ENCODE data around the gene TENT5C.

DNA sequence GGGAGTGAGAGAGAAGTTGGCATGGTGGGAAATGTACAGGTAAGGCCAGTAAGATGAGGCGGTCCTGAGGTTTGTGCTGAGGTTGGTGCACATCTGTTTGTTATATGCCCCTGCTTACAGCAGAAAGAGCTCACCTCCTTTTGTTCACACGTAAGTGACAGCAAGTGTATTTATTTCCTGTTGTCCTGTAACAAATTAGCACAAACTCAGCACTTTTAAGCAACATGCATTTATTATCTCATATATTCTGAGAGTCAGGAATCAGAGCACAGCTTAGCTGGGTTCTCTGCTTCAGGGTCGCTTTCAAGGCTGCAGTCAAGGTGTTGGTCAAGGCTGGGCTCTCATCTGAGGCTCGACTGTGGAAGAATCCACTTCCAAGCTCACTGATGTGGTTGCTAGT is 45.8 kb downstream of the TENT5C start:
- TF ChIP-seq YY1 (IDR thresholded peaks at IDR 0.05; ENCODE audit: extremely low read depth, insufficient replicate concordance, low read depth, low read length) (no peak), SRF (IDR thresholded peaks at IDR 0.05; ENCODE audit: low read depth) (no peak)
- TF ChIP-seq, protein P1, sequence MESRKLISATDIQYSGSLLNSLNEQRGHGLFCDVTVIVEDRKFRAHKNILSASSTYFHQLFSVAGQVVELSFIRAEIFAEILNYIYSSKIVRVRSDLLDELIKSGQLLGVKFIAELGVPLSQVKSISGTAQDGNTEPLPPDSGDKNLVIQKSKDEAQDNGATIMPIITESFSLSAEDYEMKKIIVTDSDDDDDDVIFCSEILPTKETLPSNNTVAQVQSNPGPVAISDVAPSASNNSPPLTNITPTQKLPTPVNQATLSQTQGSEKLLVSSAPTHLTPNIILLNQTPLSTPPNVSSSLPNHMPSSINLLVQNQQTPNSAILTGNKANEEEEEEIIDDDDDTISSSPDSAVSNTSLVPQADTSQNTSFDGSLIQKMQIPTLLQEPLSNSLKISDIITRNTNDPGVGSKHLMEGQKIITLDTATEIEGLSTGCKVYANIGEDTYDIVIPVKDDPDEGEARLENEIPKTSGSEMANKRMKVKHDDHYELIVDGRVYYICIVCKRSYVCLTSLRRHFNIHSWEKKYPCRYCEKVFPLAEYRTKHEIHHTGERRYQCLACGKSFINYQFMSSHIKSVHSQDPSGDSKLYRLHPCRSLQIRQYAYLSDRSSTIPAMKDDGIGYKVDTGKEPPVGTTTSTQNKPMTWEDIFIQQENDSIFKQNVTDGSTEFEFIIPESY (IDR thresholded peaks at IDR 0.05; ENCODE audit: extremely low read depth, insufficient replicate concordance, low read length), result no peak
